K562 (cell line): ENCODE results near the gene CCM2. TPM values are rescaled to one million over a fixed set of nuclear protein-coding genes. Genes with fewer than 3 reads are reported as not detected.

Experiments
- ATAC-seq: fragments of 200-7000 bp; cut with Tn5 transposase; 3 replicates; pipeline ENCODE4 v1.9.1; 2020; ENCODE audit warnings: moderate library complexity
- BruUV-seq: library from RNA; stranded (reverse); fragments of 400-500 nt; replicated peaks from 2 replicates; lab custom pipeline; 2021; lab: Mats Ljungman, UMichigan
- CTCF ChIA-PET: fragments of 300-600 bp; formaldehyde crosslinking; extraction: SDS; loops from one replicate; lab custom pipeline; 2021; ENCODE audit warnings: low intra/inter-chr PET ratio; lab: Yijun Ruan, JAX
- POLR2A ChIA-PET: fragments of 300-600, 350-650 bp; sonication (Branson Sonifier 250); formaldehyde crosslinking; extraction: SDS; loops from one replicate; lab custom pipeline; 2021; ENCODE audit warnings: antibody characterized with exemption, inconsistent platforms; lab: Yijun Ruan, JAX
- DNase-seq, 4 experiments: peaks; one replicate each; pipeline versions ENCODE4 v3.0.0 to v3.0.0-alpha.2; 2011 to 2018; ENCODE audit warnings: low spot score in 3 of 4, mixed read lengths in 3 of 4; ENCODE audit errors: extremely low read depth in 1 of 4
- FAIRE-seq: peaks from 2 replicates; lab custom pipeline; 2011; peaks lifted over from hg19 to GRCh38; lab: Jason Lieb, UNC
- H2AFZ ChIP-seq: 2 replicates; pipeline ENCODE4 v1.6.0; 2011; ENCODE audit warnings: low read depth, low read length, control low read depth, inconsistent platforms
- H3K27ac ChIP-seq: fragments of 200-600 bp; 3 replicates; pipeline ENCODE4 v1.8.0; 2011; ENCODE audit warnings: low read depth, mild to moderate bottlenecking, control low read depth, inconsistent platforms, low read length, moderate library complexity, mixed read lengths; ENCODE audit errors: extremely low read depth
- H3K27me3 ChIP-seq, 2 experiments: fragments of 300-600 bp in 1 of 2; 2 replicates in 1 of 2; 3 replicates in 1 of 2; pipeline versions ENCODE4 v1.6.0 to v1.8.0; 2011; ENCODE audit warnings: inconsistent platforms in 2 of 2, low read length in 2 of 2, mild to moderate bottlenecking in 1 of 2, mixed read lengths in 1 of 2, moderate library complexity in 1 of 2; ENCODE audit not compliant: control insufficient read depth in 2 of 2, insufficient read depth in 2 of 2
- H3K36me3 ChIP-seq: fragments of 300-600 bp; 3 replicates; pipeline ENCODE4 v1.8.0; 2011; ENCODE audit warnings: mild to moderate bottlenecking, low read length, inconsistent platforms; ENCODE audit not compliant: control insufficient read depth, insufficient read depth
- H3K4me1 ChIP-seq, 2 experiments: fragments of 200-600 bp in 1 of 2; replicated peaks in 1 of 2; 2 replicates in 1 of 2; 3 replicates in 1 of 2; pipeline versions ENCODE4 v1.5.1 to v1.8.0; 2011; ENCODE audit warnings: inconsistent platforms in 2 of 2, low read length in 2 of 2, mild to moderate bottlenecking in 1 of 2, mixed read lengths in 1 of 2, moderate library complexity in 1 of 2; ENCODE audit not compliant: control insufficient read depth in 2 of 2, insufficient read depth in 2 of 2
- H3K4me2 ChIP-seq: 2 replicates; pipeline ENCODE4 v1.6.1; 2011; ENCODE audit warnings: low read length, control low read depth, inconsistent platforms, mixed read lengths; ENCODE audit not compliant: insufficient read depth
- H3K4me3 ChIP-seq: fragments of 200-600 bp; sonication (generic), shearing (Covaris generic); 2 replicates; pipeline ENCODE4 v1.5.1; 2016; ENCODE audit warnings: control low read depth, inconsistent platforms
- H3K79me2 ChIP-seq: fragments of 200-600 bp; 3 replicates; pipeline ENCODE4 v1.8.0; 2011; ENCODE audit warnings: low read length, inconsistent platforms; ENCODE audit not compliant: control insufficient read depth, insufficient read depth
- H3K9ac ChIP-seq, 2 experiments: 2 replicates each; pipeline versions ENCODE4 v1.6.0 to v1.6.1; 2011; ENCODE audit warnings: low read depth in 2 of 2, low read length in 2 of 2, control low read depth in 1 of 2, inconsistent platforms in 1 of 2, mild to moderate bottlenecking in 1 of 2, mixed read lengths in 1 of 2; ENCODE audit not compliant: insufficient read depth in 1 of 2
- H3K9me1 ChIP-seq: one replicate; pipeline ENCODE4 v1.6.0; 2011; ENCODE audit warnings: inconsistent platforms, mild to moderate bottlenecking, low read length, moderate library complexity; ENCODE audit not compliant: control insufficient read depth, insufficient read depth
- H3K9me3 ChIP-seq: replicated peaks from 2 replicates; pipeline ENCODE4 v1.5.1; 2011; ENCODE audit warnings: low read depth, low read length, inconsistent platforms; ENCODE audit not compliant: control insufficient read depth, insufficient read depth
- H4K20me1 ChIP-seq: replicated peaks from 2 replicates; pipeline ENCODE4 v1.6.1; 2011; ENCODE audit warnings: low read length, inconsistent platforms, mixed read lengths; ENCODE audit not compliant: control insufficient read depth, insufficient read depth
- CSDE1 ChIP-seq, 2 experiments: fragments of 450-650 bp; IDR thresholded peaks; 2 replicates each; pipeline ENCODE4 v1.6.1; 2016; ENCODE audit warnings: mild to moderate bottlenecking in 1 of 2
- EHMT2 ChIP-seq: fragments of 450-650 bp; IDR thresholded peaks from 2 replicates; pipeline ENCODE4 v1.6.1; 2018; ENCODE audit warnings: antibody characterized with exemption
- ELF1 ChIP-seq: fragments of 200-800 bp; sonication (Bioruptor generic); IDR thresholded peaks from 2 replicates; pipeline ENCODE4 v1.6.1; 2016; ENCODE audit warnings: missing genetic modification characterization, missing compliant biosample characterization
- MGA ChIP-seq: fragments of 450-650 bp; IDR thresholded peaks from 2 replicates; pipeline ENCODE4 v1.6.1; 2016; ENCODE audit warnings: mild to moderate bottlenecking, moderate library complexity
- PRDM10 ChIP-seq: fragments of 450-650 bp; IDR thresholded peaks from 2 replicates; pipeline ENCODE4 v1.6.1; 2018; ENCODE audit not compliant: partially characterized antibody
- RB1 ChIP-seq: fragments of 450-650 bp; IDR thresholded peaks from 2 replicates; pipeline ENCODE4 v1.6.1; 2017; ENCODE audit warnings: low read depth, mild to moderate bottlenecking
- SMARCE1 ChIP-seq: fragments of 450-650 bp; IDR thresholded peaks from 2 replicates; pipeline ENCODE4 v1.7.1; 2016; ENCODE audit warnings: mild to moderate bottlenecking
- TCF3 ChIP-seq: sonication (generic); formaldehyde crosslinking; IDR thresholded peaks from 2 replicates; pipeline ENCODE4 v1.4.0; 2020; ENCODE audit warnings: mild to moderate bottlenecking, missing genetic modification reagents
- ZNF717 ChIP-seq: fragments of 250-450 bp; sonication (Bioruptor Pico); IDR thresholded peaks from 2 replicates; pipeline ENCODE4 v1.5.0; 2021
- WGBS: fragments of 100-300 bp; shearing (Covaris generic); methylation state at CpG from one replicate; pipeline ENCODE4 v1.1.6; 2016; ENCODE audit warnings: low coverage, mixed read lengths; ENCODE audit not compliant: insufficient coverage; ENCODE audit errors: missing lambda C conversion rate; 5-methylcytosine and 5-hydroxymethylcytosine counted together
- in situ Hi-C: fragments of 300-500 bp; cut with MboI; formaldehyde crosslinking; loops from 4 replicates; pipeline ENCODE4 v1.15.0; 2018; ENCODE audit warnings: inconsistent platforms, mixed read lengths
- intact Hi-C: fragments of 100-400 bp; cut with micrococcal nuclease; formaldehyde crosslinking; loops from 2 replicates; pipeline ENCODE4 v1.14.2; 2022
- polyA plus RNA-seq, 8 experiments: library from polyadenylated mRNA; depleted of rRNA in 4 of 8; stranded (reverse) in 5 of 8; unstranded in 3 of 8; fragments of >200 nt; fragmentation: Nextera tagmentation in 2 of 8; fragmentation: Illumina TruSeq in 1 of 8; extraction: Ambion mirVana in 2 of 8; extraction: Trizol in 1 of 8; gene quantifications; 2 replicates each; pipeline versions ENCODE4 v1.2.1 to v1.2.3, GENCODE V29; 2011 to 2014; ENCODE audit warnings: inconsistent platforms in 1 of 8, missing spikeins in 1 of 8
- total RNA-seq, 7 experiments: library from RNA; depleted of rRNA in 6 of 7; stranded (reverse); fragments of >200 nt in 6 of 7; fragmentation: Illumina TruSeq in 2 of 7; extraction: Trizol in 2 of 7; gene quantifications; 2 replicates each; pipeline versions ENCODE4 v1.2.1 to v1.2.3, GENCODE V29; 2011 to 2021; ENCODE audit warnings: low replicate concordance in 1 of 7

The CCM2 gene
- total and polyA plus RNA-seq, 9 of the 15 experiments (the other 6 are each of a cell fraction or from before 2014, with no cell fraction given): 0.41 to 38.6 (median 25.9) TPM

- ChIA-PET POLR2A (no interaction called here), CTCF (no interaction called here)
- H4K20me1 ChIP-seq: peaks cover 45% of the 10 kb centered on the region
- H3K79me2 ChIP-seq: peaks cover 79% of the 10 kb centered on the region
- no peak for FAIRE-seq
- H3K9ac ChIP-seq: peak overlapping the region; percentile 36 to 81; a peak in 2 of 4 replicates
- H3K4me2 ChIP-seq: no peak overlapping the region
- no peak for TF ChIP-seq CSDE1 (IDR thresholded peaks at IDR 0.05)
- TF ChIP-seq ZNF717 (CRISPR knock-in tag): no peak
- no peak for TF ChIP-seq SMARCE1
- no peak for TF ChIP-seq RB1
- no peak for TF ChIP-seq MGA
- TF ChIP-seq PRDM10: no peak
- no peak for TF ChIP-seq EHMT2
- TF ChIP-seq ELF1 (tag): 0 out of 2 replicates have a peak, but pooled peaks have one; percentile 23
- TF ChIP-seq TCF3 (CRISPR knock-in tag): no peak
- peaks cover 76% of the 10 kb centered on the region for H3K36me3 ChIP-seq
- no peak for DNase-seq
- 73% methylated on average over 3 of the region's 3 CpGs for WGBS
- no peak for ATAC-seq
- H3K4me1 ChIP-seq: peaks cover 19 to 26% of the 10 kb centered on the region in 2 experiments; a peak in 4 of 5 replicates
- intact Hi-C loops (no loop called here), in situ Hi-C loops (no loop called here)
- H3K9me3 ChIP-seq: no peaks in the 10 kb centered on the region
- no TSS peak for BruUV-seq
- no peak overlapping the region for H3K4me3 ChIP-seq
- no peaks in the 10 kb centered on the region for H3K27me3 ChIP-seq
- no peak overlapping the region for H2AFZ ChIP-seq
- H3K9me1 ChIP-seq: no peaks in the 10 kb centered on the region
- H3K27ac ChIP-seq: no peak overlapping the region
These were observed 107.4 kb downstream of the CCM2 start for GRCh38 chr7:45107356-45107755.
